Choroid plexus epithelial cell (primary cell): Measurements from ENCODE around the gene ADGRA3.

Experiments used
- DNase-seq: peaks from one replicate; pipeline ENCODE4 v3.0.0-alpha.2; 2010; ENCODE audit warnings: low read depth
- H3K4me3 ChIP-seq: 2 replicates; pipeline ENCODE4 v1.5.1; 2011; ENCODE audit warnings: low read depth, mild to moderate bottlenecking, control low read depth, low read length, moderate library complexity
- TF ChIP-seq, protein P1 (sequence below): conservative IDR thresholded peaks from 2 replicates; pipeline ENCODE4 v1.5.1; 2011; ENCODE audit warnings: low read depth, mild to moderate bottlenecking, control low read depth, inconsistent platforms, low read length, moderate library complexity

ADGRA3 gene

DNA sequence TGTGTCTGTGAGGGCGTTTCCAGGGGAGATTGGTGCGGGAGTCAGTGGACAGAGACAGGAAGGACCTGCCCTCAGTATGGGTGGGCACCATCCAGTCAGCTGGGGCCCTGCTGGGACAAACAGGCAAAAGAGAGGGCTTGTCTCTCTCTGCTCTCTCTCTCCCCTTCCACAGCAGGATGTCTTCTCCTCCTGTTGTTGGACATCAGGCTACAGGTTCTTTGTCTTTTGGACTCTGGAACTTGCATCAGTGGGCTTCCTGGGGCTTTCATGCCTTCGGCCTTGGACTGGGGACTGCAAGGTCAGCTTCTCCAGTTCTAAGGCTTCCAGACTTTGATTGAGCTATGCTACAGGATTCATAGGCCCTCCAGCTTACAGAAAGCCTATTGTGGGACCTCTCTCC lies 59.6 kb downstream of the ADGRA3 start:
- H3K4me3 ChIP-seq, result no peak overlapping the region
- TF ChIP-seq, protein P1, sequence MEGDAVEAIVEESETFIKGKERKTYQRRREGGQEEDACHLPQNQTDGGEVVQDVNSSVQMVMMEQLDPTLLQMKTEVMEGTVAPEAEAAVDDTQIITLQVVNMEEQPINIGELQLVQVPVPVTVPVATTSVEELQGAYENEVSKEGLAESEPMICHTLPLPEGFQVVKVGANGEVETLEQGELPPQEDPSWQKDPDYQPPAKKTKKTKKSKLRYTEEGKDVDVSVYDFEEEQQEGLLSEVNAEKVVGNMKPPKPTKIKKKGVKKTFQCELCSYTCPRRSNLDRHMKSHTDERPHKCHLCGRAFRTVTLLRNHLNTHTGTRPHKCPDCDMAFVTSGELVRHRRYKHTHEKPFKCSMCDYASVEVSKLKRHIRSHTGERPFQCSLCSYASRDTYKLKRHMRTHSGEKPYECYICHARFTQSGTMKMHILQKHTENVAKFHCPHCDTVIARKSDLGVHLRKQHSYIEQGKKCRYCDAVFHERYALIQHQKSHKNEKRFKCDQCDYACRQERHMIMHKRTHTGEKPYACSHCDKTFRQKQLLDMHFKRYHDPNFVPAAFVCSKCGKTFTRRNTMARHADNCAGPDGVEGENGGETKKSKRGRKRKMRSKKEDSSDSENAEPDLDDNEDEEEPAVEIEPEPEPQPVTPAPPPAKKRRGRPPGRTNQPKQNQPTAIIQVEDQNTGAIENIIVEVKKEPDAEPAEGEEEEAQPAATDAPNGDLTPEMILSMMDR, result no peak
- DNase-seq, result no peak

DNA sequence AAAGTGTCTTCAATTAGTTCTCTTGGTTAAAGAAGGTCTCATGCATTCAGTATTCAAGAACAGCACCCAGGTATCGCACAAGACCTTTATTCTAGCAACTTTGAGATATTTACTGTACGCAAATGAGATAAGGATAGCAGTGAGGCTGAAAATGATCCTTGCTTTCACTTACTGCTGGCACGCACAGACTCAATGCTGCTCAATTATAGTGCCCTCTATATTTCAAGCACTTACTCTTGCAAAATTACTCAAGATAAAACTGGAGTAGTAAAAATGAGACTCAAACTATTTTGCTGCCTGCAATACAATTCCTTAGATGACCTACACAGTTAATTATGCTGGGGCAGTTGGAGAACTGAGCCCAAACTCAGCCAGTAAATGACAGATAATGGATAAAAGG lies 60.9 kb downstream of the ADGRA3 start:
- TF ChIP-seq, protein P1, result no peak
- H3K4me3 ChIP-seq, result no peak overlapping the region
- DNase-seq, result peak; percentile 10

DNA sequence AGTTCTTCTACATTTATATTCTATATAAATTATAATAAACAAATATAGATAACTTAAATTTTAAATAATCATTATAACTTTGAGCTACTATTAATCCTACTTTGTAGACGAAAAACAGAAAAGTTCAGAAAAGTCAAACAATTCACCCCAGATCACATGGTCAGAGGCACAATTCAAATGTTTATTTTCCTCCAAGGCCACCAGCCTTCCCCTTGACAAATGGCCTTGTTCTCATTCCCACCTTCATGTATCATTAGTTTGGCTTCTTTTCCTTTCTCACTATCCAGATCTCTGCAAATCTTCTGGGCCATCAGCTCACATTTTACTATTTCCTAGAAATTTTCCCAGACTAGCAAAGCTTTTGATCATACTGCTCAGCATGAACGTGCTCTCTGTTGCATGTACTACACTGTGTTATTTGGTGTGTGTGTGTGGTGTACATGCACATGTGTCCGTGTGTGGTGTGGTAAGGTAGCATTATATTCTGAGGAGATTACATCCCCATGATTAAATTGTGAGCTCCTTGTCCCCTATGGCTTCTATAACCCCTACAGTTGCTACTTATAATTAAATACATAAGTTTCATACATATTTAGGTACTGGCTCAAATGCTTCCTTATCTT lies 61.5 kb downstream of the ADGRA3 start:
- H3K4me3 ChIP-seq, result no peak overlapping the region
- DNase-seq, result no peak
- TF ChIP-seq, protein P1, result no peak

DNA sequence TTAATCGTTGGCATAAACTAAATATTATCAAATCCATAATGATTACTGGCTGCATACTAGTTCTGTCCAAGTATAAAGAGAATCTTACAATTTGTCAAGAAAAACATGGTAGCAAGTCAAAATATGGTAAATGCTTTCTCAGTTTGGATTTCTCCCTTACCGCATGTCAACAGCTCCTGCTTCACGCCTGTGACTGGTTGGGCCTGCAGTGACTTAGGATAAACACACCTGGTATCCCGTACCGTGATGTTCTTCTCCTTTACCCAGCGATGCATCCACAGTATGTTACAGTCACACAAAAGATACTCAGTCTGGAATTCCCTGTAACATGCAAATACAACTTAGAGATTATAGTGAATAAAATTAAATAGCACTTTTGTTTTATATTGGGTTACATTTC lies 71.1 kb downstream of the ADGRA3 start:
- TF ChIP-seq, protein P1, result no peak
- no peak overlapping the region for H3K4me3 ChIP-seq
- DNase-seq, result no peak

DNA sequence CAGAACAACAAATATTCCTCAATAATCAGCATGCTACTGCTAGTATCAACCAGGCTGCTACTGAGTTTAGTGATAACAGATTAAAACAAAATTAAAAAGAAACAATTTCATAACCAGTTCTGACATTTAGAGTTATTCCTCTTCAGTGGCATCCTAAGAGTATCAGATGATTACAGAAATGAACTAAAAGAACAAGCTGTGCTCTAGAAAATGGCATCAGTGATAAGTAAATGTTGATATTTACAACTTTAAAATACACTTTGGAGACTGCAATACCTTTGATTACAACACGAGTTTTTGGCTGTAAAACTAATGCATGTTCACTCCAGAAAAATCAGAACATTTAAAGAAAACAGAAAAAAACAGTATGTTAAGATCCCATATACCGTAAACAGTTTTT lies 72.9 kb downstream of the ADGRA3 start:
- TF ChIP-seq, protein P1, result no peak
- DNase-seq, result no peak
- H3K4me3 ChIP-seq, result no peak overlapping the region

DNA sequence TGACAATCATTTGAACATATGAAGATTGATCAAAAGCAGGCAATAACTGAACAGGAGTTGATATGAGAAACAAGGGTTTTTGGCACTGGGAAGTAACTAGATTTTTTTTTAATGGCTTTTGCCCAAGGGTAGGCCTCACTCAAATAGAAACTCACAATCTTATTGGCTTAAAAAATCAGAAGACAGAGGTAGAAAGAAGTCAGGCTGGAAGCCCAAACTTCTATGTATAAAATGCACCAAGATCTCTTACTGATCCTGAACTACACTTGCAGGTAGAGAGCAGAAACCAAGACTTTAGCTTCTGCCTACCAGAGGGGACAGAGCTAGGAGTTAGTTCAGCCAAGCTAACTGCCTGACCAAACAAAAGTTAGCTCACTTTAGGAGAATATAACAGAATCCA lies 74.9 kb downstream of the ADGRA3 start:
- H3K4me3 ChIP-seq, result no peak overlapping the region
- DNase-seq, result no peak
- TF ChIP-seq, protein P1, result no peak

DNA sequence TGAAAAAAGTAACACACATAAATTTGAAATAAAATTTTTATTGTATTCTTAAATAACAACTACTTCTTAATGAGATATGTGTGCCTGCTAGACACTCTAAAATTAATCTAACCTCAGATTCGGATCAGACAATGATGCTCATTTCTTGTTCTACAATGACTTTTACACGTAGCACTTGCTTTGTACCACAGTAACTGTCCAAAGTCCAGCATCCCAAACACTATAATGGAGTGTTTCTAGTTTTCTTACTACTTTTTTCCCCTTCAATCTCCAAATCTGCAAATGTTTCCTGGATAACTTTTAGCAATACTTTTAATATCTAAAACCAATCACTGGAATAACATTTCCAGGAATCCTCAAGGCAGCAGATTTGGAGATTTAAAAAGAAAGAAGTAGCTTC lies 75.9 kb downstream of the ADGRA3 start:
- TF ChIP-seq, protein P1, result no peak
- DNase-seq, result no peak
- no peak overlapping the region for H3K4me3 ChIP-seq
